HG03280 (cell line): ENCODE data around the gene DDI2.
"Not testable (repeated sequence)": the region's sequence is repeated elsewhere in the genome, so short reads cannot be mapped to it uniquely, and the experiment has no call there.

Experiments used
- ATAC-seq: cut with Tn5 transposase; IDR thresholded peaks from one replicate; pipeline ENCODE4 v1.9.1; 2021; ENCODE audit warnings: mild to moderate bottlenecking, moderate library complexity; ENCODE audit not compliant: unreplicated experiment

DDI2 gene

DNA sequence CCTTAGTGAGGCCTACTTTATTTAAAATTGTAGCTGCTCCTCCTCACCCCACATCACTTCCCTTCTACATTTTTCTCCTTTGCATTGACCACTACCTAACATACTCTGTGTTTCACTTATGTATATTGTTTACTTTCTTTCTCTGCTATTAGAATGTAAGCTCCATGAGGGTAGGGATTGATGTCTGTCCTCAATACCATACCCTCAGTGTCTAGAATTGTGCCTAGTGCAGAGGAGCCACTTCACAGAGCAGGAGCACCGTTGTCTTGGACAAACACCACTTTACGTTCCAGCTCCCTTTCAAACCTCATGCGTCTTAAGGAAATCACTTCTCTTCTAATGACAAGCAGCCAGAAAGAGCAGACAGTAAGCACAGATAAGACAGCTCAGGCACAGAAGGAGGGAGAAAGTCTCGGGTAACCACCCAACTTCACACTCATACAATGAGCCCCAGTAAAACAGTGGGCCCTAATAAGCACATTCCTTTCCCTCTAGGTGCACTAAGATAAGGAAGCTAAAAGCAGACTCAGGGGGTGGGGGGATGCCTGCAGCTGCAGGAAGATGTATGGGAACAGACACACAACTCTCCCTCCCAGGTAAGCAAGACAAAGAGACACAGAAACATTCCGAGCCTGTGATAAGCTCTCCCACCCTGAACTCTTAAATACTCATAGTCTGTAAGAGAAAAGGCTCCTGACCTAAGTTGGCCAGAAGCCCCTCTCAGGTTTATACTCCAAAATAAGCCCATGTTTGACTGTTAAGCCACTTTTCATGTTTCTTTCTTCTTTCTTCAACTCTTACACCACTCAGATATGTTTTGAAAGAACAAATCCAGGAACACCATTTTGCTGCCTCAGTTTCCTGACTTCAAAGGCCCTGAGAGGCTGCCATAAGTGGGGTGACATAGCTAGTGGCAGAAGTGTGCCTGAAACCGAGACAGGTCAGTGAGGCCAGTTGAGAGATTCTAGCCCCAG lies 59.7 kb downstream of the DDI2 start:
- ATAC-seq: no peak

DNA sequence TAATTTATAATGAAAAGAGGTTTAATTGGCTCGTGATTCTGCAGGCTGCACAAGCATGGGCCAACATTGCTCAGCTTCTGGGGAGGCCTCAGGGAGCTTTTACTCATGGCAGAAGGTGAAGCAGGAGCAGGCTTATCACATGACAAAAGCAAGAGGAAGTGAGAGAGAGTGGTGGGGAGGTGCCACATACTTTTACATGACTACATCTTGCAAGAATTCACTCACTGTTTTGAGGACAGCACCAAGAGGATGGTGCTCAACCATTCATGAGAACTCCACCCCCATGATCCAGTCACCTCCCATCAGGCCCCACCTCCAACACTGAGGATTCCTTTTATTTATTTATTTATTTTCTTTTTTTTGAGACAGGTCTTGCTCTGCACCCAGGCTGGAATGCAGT lies 61.3 kb downstream of the DDI2 start:
- ATAC-seq: no peak

DNA sequence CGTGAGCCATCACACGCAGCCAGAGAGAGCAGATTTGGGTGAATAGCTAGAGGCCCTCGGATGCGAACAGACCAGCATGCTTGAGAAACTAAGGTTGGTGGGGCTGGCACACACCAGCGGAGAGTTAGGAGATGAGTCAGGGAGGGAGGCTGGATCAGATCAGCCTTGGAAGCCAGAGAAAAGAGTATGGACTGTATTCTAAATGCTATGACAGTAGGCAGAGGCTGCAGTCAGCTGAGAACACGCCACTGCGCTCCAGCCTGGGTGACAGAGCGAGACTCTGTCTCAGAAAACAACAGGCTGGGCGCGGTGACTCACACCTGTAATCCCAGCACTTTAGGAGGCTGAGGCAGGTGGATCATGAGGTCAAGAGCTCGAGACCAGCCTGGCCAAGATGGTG lies 62.9 kb downstream of the DDI2 start:
- no peak for ATAC-seq

DNA sequence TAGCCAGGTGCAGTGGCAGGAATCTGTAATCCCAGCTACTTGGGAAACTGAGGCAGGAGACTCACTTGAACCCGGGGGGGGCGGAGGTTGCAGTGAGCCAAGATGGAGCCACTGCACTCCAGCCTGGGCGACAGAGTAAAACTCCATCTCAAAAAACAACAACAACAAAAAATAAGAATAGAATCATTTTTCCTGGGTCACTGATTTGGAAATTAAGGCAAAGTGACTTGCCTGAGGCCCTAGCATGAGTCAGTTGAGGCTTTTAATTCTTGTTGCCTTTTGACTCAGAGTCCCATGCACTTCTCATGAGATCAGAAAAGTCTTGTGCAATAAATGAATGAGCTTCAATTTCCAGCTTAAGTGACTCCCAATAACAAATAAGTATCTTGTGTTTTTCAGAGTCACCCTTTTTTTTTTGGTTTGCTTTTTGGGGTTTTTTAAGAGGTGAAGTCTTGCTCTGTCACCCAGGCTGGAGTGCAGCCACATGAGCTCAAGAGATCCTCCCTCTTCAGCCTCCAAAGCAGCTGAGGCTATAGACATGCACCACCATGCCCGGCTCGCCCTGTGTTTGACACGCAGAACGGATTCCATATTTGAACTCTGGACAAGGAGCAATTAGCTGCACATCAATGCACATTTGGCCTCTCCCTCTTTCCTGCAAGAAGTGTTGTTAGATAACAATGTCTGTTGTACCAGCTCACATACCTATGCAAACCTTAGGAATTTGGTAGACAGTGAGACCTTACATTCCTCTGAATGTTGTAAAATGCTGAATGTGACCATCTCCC lies 63.5 kb downstream of the DDI2 start:
- ATAC-seq: no peak

DNA sequence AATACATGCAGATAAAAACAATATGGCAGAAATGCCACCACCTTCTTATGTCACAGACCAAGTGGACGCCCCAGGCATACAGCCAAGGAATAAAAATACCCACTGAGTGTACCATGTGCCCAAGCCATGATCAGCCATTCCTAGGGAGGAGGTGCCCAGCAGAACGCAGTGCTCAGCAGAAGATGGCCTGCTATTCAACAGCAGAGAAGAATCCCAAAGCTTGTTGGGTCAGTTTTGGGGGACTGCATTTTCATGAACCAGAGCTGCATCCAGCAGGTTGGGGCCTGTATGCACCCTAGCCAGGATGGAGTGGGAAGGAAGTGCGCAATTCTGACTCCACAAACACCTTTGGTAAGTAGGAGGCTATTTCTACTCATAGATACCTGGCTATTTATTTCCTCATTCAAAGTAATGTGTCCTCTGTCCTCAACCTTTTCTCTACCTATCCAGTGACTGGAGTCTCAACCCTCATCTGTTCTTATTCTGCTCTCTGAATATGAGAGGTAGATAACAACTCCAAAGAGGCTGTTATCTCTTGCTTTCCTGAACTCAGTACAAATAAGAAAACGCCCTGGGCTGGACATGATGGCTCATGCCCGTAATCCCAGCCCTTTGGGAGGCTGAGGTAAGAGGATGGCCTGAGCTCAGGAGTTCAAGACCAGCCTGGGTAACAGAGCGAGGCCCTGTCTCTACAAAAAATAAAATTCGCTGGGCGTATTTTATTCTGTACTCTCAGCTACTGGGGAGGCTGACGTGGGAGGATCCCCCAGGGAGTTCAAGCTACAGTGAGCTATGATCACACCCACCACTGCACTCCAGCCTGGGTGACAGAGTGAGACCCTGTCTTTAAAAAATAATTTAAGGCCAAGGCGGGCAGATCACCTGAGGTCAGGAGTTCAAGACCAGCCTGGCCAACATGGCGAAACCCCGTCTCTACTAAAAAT lies 64.4 kb downstream of the DDI2 start:
- ATAC-seq: no peak

DNA sequence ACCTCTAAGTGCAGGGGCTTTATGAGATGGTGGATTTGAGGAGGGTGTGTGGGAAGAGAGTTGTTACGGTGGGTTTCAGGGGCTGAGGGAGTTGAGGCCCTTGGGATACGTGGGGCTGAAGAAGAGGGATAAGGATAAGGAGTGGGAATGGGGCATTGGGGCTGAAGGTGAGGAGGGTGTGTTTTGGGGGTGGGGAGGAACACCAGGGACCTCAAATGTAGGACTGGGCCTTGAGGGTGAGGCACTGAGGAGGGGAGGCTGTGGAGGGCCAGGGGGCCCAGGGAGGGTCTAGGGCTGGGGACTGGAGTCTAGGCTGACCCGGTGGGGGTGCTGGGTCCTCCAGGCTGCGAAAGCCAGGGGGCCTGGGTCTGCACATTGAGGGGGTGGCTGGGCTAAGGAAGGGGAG lies 65.7 kb downstream of the DDI2 start:
- no peak for ATAC-seq

DNA sequence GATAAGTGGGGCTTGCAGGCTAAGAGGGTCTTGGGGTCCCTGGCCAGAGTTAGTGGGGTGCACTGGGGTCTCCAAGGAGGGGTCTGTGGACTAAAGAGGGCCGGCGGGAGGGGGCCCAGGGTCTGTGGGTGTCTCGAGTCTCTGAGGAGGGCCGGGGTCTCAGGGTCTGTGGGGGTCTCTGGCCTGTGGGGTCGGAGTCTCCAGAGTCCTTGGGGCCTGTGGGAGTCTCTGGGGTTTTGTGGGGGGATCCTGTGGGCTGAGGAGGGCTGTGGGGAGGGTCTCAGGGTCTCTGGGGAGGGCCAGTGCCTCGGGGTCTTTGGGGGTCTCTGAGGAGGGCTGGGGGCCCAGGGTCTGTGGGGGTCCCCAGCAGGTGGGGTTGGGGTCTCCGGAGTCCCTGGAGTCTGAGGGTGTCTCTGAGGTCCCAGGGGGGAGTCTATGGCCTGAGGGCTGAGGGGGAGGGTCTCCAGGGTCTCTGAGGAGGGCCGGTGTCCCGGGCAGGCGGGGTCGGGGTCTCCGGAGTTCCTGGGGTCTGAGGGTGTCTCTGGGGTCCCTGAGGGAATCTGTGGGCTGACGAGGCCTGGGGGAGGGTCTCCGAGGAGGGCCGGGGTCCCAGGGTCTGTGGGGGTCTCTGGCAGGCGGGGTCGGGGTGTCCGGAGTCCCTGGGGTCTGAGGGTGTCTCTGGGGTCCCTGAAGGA lies 66.2 kb downstream of the DDI2 start:
- ATAC-seq: no peak

DNA sequence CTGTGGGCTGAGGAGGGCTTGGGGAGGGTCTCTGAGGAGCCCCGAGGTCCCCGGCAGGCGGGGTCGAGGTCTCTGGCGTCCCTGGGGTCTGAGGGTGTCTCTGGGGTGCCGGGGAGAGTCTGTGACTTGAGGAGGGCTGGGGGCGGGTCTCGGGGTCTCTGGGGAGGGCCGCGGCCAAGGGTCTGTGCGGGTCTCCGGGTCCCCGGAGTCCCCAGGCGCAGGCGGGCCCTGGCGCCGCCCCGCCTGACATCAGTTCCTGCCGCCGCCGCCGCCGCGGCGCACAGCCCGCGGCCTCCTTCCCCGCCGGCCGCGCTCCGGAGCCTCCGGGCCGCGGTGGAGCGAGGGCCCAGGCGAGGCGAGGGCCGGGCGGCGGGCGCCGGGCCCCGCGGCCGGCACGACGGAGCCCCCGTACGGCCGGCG lies 66.8 kb downstream of the DDI2 start, which contains the start of gene PLEKHM2:
TSS of gene PLEKHM2 (plus strand) at position 279 of the 420 bp plus-strand sequence. CDS start 239 bp downstream, outside the sequence.
- peak; percentile 78 for ATAC-seq

DNA sequence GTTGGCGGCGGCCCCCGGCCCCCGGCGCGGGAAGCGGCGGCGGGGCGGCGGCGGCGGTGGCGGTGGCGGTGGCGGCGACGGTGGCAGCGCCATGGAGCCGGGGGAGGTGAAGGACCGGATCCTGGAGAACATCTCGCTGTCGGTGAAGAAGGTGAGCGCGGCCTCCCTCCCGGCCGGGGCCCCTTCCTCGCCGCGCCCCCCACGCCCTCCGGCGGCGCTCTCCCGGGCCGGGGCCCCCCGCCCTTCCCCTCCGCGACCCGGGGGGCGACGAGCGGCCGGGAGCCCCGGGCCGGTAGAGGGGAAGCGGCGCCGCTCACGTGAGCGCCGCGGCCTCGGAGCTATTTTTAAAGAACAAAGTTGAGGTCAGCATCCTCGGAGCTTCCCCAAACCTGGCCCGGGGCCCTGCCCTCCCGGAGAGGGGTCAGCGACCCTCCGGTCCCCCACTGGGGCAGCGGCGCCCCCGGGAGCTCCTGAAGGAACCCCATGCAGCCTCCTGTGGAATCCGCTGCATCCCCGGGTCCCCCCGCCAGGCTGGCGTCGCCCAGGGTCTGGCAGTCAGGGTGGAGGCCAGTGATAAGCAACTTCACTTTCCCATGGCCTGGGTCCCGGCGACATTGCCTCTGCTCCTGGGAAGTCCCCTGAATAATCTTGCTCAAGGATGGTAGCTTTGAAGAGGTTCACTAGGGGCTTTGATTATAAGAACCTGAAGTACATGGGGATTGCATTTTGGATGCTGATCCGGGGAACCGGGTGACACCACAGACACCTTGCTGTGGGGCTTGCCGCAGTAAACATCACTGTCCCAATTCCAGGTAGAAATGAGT lies 67.4 kb downstream of the DDI2 start:
- peak; percentile 38 for ATAC-seq

DNA sequence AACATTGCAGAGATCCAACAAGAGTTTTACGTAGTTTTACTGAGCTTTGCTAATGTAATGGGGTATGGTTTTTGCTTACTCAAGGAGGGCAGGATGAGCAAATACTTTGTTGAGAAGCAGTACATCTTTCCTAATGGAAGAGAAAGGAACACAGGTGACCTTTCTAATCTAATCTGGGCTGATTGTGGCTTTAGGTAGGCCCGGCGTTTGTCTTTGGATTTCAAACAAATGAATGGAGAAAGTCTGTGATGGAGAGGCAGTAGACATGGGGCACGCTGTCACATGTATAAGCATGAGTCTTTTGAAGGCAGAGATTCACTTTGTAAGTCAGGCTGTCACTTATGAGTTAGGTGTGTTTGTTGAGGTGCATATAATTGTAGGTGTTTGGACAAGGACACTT lies 68.6 kb downstream of the DDI2 start:
- ATAC-seq: no peak

DNA sequence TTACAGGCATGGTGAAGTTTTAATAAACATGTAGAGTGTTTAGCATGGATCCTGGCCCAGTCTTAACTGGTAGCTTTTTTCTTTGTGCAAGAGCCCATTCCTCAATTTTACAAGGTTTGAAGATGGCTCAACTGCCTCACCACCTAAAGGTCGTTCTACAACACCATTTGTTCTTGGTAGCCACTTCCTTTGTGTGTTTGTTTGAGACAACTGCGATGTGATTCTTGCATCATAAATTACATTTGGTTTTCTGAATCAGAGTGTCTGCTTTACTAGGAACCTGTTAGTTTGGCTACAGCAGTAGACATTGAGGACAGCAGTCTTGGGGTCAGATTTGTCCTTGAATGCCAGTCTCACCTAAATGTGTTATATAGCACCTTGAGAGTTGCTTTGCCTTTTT lies 70.2 kb downstream of the DDI2 start:
- ATAC-seq: no peak

DNA sequence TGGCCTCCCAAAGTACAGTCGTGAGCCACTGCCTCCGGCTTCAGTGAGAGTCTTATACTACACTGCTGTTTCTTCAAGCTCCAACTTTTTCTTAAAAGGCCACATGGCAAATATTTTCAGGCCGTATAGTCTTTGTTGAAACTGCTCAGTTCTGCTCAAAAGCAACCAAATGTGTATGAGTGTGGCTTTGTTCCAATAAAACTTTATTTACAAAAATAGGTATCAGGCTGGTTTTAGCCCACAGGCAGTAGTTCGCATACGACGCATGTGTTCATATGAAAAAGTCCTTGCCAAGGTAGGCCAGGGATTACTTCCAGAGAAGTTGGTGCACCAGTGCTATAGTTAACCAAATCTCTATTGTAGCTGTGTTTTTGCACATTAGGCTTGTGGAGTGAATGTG lies 73.1 kb downstream of the DDI2 start:
- ATAC-seq: no peak

DNA sequence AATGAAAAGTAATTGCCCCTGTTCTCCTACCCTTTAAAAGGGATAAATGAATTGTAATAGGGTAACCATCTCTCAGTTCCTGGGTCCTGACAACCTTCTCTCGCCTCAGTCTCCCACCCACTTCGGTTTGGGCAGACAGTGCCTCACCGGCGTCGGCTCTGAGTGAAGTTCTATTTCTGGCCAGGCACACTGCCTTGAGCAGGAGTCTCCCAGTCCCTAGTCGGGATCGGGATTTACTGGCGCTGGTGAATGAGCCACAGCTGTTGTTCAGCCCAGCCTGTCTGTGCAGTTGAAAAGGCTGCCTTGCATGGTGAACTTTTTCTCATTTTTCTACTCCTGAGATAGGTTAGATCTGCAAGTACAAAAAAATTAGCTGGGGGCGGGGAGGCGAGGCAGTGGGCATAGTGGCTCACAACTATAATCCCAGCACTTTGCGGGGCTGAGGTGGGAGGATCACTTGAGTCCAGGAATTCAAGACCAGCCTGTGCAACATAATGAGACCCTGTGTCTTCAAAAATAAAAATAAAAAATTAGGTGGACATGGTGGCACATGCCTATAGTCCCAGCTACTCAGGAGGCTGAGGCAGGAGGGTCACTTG lies 74.3 kb downstream of the DDI2 start:
- no peak for ATAC-seq

DNA sequence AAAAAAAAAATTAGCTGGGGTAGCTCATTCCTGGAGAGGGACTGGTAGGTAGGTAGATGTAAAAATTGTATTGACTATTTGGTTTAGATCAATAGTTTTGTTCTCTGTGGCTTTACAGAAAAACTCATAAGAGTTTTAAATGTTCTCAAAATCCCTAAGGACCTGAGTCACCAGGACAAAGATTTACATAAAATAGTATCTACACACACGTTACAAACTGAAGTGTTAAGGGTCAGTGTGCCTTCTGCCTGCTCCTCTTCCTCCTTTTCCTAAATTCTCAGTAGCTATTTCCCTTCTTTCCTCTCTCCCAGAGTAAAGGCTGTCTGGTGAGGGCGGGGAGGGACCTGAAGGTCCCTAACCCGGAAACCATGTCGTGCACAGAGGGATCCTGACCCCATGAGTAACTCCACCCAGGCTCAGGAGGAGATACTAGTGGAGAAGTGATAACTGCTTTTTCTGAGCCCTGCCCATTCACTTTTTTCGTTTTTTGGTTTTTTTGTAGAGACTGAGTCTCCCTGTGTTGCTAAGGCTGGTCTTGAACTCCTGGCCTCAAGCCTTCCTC lies 74.9 kb downstream of the DDI2 start:
- ATAC-seq: no peak

DNA sequence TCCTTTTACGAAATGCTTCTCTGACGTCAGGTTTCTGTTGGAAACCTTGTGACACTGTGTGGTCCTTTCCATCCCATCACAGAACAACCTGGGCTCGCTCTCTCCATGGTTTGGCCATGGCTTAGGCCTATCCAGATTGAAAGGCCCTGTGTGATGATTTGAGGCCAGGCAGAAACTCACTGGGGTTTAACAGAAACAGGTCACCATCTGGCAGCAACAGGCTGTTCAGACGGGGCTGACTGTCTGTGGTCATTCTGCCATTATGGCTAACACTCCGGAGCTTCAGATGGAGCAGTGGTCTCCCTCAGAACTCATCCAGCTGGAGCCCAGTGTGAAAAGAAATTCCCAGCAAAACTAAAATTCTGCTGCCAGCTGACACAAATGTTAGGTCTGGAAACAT lies 76.1 kb downstream of the DDI2 start:
- ATAC-seq: no peak

DNA sequence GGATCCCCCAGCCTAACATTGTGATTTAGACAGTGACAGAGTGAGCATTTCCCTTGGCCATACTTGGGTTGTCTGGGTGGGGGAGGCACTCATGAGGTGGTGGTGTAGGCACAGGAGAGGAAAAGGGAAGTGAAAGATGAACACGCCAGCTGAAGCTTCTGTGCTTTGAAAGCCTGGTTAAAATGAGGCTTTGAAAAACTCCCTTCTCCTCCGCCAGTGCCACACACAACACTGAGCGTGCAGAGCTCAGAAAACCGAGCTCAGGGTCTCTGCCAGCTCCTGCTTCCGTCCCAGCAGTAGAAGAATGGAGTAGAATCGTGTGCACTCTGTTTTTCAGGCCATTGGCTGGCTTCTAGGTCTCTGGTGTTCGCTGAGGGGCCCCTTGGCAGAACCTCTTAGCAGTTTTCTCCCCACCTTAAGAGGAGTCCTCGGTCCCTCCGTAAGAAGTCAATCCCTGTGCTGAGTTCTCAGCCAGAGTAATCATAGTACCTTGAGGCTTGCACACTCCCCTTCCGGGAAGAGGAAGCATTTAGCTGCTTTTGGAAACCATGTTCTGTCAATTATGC lies 79.8 kb downstream of the DDI2 start:
- ATAC-seq: peak; percentile 94

DNA sequence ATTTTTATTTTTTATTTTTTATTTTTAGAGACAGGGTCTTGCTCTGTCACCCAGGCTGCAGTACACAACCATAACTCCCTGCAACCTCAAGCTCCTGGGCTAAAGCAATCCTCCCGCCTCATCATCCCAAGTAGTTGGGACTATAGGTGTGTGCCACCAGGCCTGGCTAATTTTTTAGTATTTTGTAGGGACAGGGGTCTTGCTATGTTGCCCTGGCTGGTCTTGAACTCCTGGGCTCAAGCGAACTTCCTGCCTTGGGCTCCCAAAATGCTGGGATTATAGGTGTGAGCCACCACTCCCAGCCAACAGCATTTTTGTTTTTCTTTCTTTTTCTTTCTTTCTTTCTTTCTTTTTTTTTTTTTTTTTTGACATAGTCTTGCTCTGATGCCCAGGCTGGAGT lies 80.9 kb downstream of the DDI2 start:
- no peak for ATAC-seq

DNA sequence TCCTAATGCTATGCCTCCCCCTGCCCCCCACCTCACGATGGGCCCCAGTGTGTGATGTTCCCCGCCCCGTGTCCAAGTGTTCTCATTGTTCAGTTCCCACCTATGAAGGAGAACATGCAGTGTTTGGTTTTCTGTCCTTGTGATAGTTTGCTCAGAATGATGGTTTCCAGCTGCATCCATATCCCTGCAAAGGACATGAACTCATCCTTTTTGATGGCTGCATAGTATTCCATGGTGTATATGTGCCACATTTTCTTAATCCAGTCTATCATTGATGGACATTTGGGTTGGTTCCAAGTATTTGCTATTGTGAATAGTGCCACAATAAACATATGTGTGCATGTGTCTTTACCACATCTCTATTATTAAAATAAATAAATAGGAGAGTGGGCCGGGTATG lies 82.1 kb downstream of the DDI2 start:
- not testable (repeated sequence) for ATAC-seq
